Measurements from ENCODE around the gene VTI1B. TPM values are rescaled to one million over a fixed set of nuclear protein-coding genes. Genes with fewer than 3 reads are reported as not detected.

The VTI1B gene
- total RNA-seq, 6 donors from 2014 or later, result 39.8 to 107 (median 57.5) TPM

GRCh38 chr14:67646131-67646530 lies 28.3 kb downstream of the VTI1B start:
- 98 to 99% methylated on average over 3 of the region's 3 CpGs for WGBS, 2 donors
- no peak overlapping the region for H3K4me3 ChIP-seq
- H3K36me3 ChIP-seq, result peaks cover 14 to 55% (median 30%) of the 10 kb centered on the region in 4 donors
- ATAC-seq (ENCODE audit: low FRiP score in 2 of 2) (no peak), DNase-seq (no peak)
- H3K27ac ChIP-seq, result no peak overlapping the region
- H3K4me1 ChIP-seq, result no peaks in the 10 kb centered on the region
- H3K9me3 ChIP-seq, result no peaks in the 10 kb centered on the region
- no peaks in the 10 kb centered on the region for H3K27me3 ChIP-seq
- TF ChIP-seq POLR2A (IDR thresholded peaks at IDR 0.05), result no peak
- TF ChIP-seq CTCF (IDR thresholded peaks at IDR 0.05), result no peak
- TF ChIP-seq EP300 (IDR thresholded peaks at IDR 0.05), result no peak
- TF ChIP-seq POLR2AphosphoS5 (IDR thresholded peaks at IDR 0.05), result no peak

DNA sequence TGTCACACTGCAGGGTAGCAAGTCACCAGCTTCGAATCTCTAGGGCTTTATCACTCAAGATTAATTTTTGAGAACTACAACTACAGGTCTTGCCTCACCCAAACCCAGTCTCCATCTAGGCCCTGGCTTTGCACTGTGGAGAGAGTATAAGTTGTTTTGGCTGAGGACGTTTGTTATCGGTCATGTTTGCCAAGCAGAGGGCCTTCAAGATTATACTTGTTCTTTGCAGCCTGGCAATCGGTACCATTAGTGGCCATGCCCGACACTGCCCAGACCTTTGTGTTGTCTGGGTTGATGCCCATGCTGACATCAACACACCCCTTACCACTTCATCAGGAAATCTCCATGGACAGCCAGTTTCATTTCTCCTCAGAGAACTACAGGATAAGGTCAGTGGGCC lies 29.0 kb downstream of the VTI1B start:
- no peaks in the 10 kb centered on the region for H3K4me1 ChIP-seq
- no peak overlapping the region for H3K27ac ChIP-seq
- WGBS, 2 donors, result 86 to 95% methylated on average over 5 of the region's 5 CpGs
- no peak for TF ChIP-seq POLR2A (IDR thresholded peaks at IDR 0.05)
- TF ChIP-seq CTCF (IDR thresholded peaks at IDR 0.05), result no peak
- TF ChIP-seq POLR2AphosphoS5 (IDR thresholded peaks at IDR 0.05), result no peak
- no peak for TF ChIP-seq EP300 (IDR thresholded peaks at IDR 0.05)
- ATAC-seq (ENCODE audit: low FRiP score in 2 of 2) (no peak), DNase-seq (no peak)
- no peaks in the 10 kb centered on the region for H3K9me3 ChIP-seq
- H3K36me3 ChIP-seq, result peaks cover 11 to 48% (median 24%) of the 10 kb centered on the region in 4 donors
- H3K27me3 ChIP-seq, result no peaks in the 10 kb centered on the region
- no peak overlapping the region for H3K4me3 ChIP-seq

GRCh38 chr14:67644428-67644827 lies 30.0 kb downstream of the VTI1B start:
- H3K36me3 ChIP-seq, result peaks cover 6 to 38% (median 19%) of the 10 kb centered on the region in 4 donors
- H3K27ac ChIP-seq, result no peak overlapping the region
- 79% methylated on average over 2 of the region's 2 CpGs for WGBS, 2 donors
- no peak for TF ChIP-seq POLR2A (IDR thresholded peaks at IDR 0.05)
- TF ChIP-seq POLR2AphosphoS5 (IDR thresholded peaks at IDR 0.05), result no peak
- no peak for TF ChIP-seq EP300 (IDR thresholded peaks at IDR 0.05)
- TF ChIP-seq CTCF (IDR thresholded peaks at IDR 0.05), result no peak
- ATAC-seq (ENCODE audit: low FRiP score in 2 of 2) (no peak), DNase-seq (no peak)
- no peaks in the 10 kb centered on the region for H3K4me1 ChIP-seq
- no peaks in the 10 kb centered on the region for H3K9me3 ChIP-seq
- H3K27me3 ChIP-seq, result no peaks in the 10 kb centered on the region
- H3K4me3 ChIP-seq, result no peak overlapping the region

DNA sequence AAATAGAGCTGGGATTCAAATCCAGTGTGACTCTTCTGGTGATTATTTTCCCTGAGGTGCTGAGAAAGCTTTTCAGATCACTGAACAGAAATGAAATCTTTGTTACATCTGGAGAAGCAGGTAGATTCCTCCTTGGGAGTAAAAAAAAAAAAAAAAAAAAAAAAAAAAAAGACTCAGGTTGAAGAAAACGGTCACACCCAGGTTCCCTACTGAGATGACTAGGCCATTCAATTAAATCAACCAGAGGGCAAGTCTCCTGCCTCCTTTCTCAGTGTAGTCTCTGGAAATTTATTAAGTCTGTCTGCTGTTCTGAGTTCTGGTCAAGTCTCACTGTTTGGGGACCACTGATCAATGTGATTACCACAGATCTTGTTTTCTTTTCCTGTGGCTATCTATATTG lies 30.7 kb downstream of the VTI1B start:
- H3K27ac ChIP-seq, result no peak overlapping the region
- no peak overlapping the region for H3K4me3 ChIP-seq
- DNase-seq (no peak), ATAC-seq (ENCODE audit: low FRiP score in 2 of 2) (no peak)
- TF ChIP-seq POLR2A (IDR thresholded peaks at IDR 0.05), result no peak
- no peak for TF ChIP-seq POLR2AphosphoS5 (IDR thresholded peaks at IDR 0.05)
- TF ChIP-seq EP300 (IDR thresholded peaks at IDR 0.05), result no peak
- no peak for TF ChIP-seq CTCF (IDR thresholded peaks at IDR 0.05)
- WGBS, 2 donors, result 66 to 81% methylated on average over 1 of the region's 1 CpG
- no peaks in the 10 kb centered on the region for H3K4me1 ChIP-seq
- H3K36me3 ChIP-seq, result peaks cover 5 to 31% (median 12%) of the 10 kb centered on the region in 4 donors
- no peaks in the 10 kb centered on the region for H3K27me3 ChIP-seq
- H3K9me3 ChIP-seq, result no peaks in the 10 kb centered on the region
